GM12872 (cell line): Measurements from ENCODE around the gene SH3BGR.

Experiments used
- TF ChIP-seq, protein P1 (sequence below): IDR thresholded peaks from 3 replicates; pipeline ENCODE4 v1.5.1; 2011; ENCODE audit warnings: low read depth, mild to moderate bottlenecking, low read length, moderate library complexity; ENCODE audit not compliant: insufficient read depth

SH3BGR gene

DNA sequence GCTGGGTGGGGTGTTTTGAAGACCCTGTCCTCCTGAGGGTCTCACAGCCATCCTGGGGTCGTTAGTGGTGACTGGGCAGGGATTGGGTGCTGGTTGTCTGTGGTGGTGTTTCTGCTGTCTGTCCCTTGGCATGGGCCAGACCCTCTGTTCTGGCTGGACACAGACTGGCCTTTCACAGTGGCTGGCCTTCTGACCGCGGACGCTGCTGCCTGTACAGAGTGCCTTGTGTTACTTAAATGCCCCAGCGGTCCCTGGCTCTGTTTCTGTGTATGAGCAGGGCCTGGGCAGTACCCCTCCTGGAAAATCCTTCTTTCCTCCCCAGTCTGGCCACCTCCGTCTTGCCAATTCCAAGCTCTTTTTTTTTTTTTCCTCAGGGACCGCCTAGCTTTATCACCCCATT is 50.9 kb downstream of the SH3BGR start:
- TF ChIP-seq, protein P1, sequence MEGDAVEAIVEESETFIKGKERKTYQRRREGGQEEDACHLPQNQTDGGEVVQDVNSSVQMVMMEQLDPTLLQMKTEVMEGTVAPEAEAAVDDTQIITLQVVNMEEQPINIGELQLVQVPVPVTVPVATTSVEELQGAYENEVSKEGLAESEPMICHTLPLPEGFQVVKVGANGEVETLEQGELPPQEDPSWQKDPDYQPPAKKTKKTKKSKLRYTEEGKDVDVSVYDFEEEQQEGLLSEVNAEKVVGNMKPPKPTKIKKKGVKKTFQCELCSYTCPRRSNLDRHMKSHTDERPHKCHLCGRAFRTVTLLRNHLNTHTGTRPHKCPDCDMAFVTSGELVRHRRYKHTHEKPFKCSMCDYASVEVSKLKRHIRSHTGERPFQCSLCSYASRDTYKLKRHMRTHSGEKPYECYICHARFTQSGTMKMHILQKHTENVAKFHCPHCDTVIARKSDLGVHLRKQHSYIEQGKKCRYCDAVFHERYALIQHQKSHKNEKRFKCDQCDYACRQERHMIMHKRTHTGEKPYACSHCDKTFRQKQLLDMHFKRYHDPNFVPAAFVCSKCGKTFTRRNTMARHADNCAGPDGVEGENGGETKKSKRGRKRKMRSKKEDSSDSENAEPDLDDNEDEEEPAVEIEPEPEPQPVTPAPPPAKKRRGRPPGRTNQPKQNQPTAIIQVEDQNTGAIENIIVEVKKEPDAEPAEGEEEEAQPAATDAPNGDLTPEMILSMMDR = no peak

DNA sequence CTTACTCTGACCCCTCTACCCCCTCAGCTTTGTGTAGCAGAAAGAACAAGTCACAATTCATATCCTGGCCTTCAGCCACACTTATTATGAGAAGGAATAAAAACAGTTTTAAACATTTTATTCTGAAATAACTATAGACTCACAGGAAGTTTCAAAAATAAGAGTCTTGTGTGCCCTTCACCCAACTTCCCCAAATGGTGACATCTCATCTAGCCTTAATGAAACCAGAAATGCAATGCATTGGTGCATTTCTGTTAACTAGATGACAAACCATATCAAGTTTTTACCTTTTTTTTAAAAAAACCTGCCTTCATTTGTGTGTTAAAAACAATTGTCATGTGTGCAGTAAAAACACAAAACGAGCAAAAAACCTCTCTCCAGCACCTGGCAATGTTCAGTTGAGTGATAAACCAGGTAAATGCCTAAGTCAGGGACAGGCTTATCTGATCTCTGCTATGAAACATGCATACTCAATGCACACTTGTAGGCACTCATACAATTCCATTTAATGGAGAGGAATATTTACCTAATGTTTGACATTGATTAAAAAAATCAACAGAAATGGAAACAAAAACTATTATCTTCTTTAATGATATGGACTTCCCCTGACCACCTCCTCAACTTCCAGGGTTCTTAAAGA is 51.5 kb downstream of the SH3BGR start:
- TF ChIP-seq, protein P1 = no peak

DNA sequence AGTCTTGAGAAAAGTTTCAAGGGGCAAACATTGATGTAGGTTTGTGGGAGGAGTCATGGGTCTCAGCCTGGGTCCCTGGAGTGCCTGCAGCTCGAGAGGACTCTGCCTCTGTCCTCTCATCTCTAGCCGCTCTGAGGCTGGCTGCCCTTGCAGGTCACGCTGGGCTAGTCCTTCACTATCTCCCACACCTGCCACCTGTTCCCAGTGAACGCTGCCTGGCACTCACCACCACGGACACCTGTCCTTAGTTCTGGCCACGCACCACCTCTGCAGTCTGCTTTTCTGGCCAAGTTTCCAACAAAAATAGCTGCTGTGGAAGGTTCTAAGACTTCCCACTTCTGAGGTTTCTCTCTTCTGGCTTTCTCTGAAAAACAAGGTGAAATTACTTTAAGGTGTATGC is 52.5 kb downstream of the SH3BGR start:
- TF ChIP-seq, protein P1 = no peak

DNA sequence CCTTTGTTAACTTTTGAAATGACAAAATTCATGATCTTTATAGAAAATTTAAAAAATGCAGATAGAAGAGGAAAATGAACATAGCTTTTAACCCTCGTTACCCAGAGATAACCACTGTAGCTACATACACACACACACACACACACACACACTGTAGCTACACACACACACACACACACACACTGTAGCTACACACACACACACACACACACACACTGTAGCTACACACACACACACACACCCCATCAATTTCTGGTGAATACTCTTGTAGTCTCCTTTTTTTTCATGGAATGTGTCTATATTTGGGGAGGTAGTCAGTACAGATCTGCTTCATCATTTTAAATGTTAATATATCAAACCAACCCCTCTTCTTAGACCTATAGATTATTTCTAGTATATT is 58.5 kb downstream of the SH3BGR start:
- TF ChIP-seq, protein P1 = no peak

DNA sequence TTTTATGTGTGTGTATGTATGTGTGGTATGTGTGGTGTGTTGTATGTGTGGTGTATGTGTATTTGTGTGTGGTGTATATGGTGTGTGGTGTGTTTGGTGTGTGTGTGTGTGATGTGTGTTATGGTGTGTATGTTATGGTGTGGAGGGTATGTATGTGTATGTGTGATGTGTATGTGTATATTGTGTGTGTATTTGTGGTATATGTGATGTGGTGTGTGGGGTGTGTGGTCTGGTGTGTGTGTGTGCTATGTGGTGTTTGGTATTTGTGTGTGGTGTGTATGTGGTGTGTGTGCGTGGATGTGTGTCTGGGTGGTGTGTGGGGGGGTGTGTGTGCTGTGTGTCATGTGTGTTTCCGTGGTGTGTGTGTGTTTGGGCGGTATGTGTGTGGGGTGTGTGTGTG is 59.3 kb downstream of the SH3BGR start:
- TF ChIP-seq, protein P1 = no peak

DNA sequence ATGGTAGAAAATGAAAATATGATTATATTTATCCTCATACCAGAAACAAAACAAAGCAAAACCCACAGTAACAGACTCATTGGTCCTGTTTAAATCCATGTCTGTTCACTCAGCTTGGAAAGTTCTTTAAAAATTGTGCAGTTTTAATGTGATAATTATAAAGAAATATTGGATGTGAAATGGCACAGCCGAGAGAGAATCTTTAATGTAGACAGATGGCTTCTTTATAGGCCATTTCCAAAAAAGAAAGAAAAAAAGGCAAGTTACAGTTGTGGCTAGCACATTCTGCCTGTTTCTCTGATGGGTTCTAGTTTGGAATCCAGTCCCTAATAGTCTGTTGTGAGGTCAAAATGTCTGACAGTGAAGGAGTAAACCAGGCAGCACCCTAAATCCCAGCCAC is 62.0 kb downstream of the SH3BGR start:
- TF ChIP-seq, protein P1 = no peak

DNA sequence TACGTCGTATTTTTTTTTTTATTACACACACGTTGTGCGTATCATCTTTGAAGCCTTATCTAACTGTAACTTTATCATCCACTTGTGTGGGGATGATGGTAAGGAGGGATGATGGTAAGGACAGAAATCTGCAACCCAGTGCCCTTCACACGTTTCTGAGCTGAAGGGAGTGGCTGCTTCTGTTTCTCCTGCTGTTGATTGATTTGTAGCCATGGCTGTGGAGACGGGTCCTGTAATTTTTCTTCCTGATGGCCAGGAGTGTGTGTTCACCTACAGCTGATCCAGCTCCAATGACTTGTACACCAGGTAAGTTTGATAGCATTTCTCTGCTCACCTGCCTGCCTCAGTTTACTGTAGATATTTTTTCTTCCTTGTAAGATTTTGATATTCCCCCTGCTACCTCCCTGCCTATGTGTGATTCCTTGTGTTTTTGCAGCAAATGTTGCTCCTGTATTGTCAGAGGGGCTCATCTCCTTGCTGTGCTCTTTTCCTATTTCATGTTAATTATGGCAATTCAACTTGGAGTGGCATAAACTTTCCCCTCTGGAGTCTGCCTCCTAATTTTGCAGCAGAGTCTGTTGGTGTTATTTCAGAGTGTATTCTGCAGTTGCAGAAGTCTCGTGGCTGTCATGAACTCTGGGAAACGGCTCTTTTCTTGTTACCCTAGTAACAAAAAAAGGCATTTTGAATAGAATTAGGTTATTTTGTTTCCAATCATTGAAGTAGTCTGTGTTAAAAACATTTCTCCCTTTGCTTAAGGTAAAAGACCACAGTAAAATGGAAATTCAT is 64.1 kb downstream of the SH3BGR start:
- TF ChIP-seq, protein P1 = no peak
